Keratinocyte (primary cell): ENCODE results near the gene UNG.

Experiments
- CTCF ChIP-seq, 3 experiments: IDR thresholded peaks in 1 of 3; conservative IDR thresholded peaks in 1 of 3; optimal IDR thresholded peaks in 1 of 3; 2 replicates in 2 of 3; 3 replicates in 1 of 3; pipeline versions ENCODE3 to v1.5.1; 2011; ENCODE audit warnings: low read length in 3 of 3, mild to moderate bottlenecking in 3 of 3, moderate library complexity in 2 of 3, control low read depth in 1 of 3, inconsistent platforms in 1 of 3; ENCODE audit not compliant: insufficient read depth in 2 of 3; ENCODE audit errors: extremely low read depth in 1 of 3
- EZH2 ChIP-seq: IDR thresholded peaks from one replicate; pipeline ENCODE4 v1.6.1; 2012; ENCODE audit warnings: inconsistent platforms, mild to moderate bottlenecking, low read length, moderate library complexity

DNA sequence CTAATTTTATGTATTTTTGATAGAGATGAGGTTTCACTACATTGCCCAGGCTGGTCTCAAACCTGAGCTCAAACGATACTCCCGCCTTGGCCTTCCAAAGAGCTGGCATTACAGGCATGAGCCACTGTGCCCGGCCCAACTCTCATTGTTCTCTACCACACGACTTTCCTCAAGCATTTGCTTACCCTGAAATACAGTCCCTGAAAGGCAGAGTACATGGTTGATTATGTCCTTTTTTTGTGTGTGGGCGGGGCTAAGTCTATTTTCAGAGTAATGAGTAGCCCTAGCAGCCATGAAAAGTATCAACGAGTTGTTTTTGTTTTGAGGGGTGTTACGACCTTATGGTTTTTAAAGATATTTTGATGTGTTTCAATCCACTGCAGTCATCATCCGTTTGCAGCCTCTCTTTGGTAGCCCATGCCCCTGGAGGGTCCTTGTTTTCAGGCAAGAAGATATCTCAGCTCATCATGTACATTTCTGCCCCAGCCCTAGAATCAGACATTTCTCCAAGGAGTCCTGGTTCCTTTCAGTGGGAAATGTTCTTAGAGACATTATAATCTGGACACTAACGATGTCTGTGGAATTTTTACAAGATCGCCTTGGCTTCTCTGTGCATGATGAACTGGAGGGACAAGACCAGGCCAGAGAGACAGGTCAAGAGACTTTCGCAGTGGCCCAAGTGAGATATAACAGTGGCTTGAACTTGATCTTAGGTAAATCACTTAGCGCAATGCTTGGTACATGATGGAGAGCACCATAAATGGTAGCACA is 27.7 kb downstream of the UNG start:
- TF ChIP-seq CTCF (optimal IDR thresholded peaks at IDR 0.05 in 1 of 3, IDR thresholded peaks at IDR 0.05 in 1 of 3, conservative IDR thresholded peaks at IDR 0.05 in 1 of 3; ENCODE audit: extremely low read depth in 1 of 3, insufficient read depth in 2 of 3, low read length in 3 of 3) (no peak), EZH2 (no peak)
